ENCODE results near the gene COG2.

DNA sequence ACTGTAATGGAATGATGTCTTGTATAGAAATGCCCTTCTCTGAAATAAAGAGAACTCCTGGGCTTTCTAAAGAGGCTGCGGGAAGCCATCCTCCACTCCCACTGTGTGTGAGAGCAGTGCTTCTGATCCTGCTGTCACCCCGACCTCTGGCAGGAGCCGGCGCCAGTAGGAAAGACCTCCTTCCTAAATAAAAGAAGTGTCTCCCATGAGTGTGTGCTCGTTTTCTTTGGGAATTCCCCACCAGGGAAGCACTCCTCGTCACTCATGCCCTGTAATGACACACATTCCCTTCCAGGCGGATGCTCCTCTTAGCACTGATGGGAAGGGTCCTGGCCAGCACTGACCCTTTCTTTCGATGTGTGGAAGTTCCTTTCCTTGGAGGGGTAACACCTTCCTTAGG, 51.5 kb downstream of the COG2 start:
- no peak for TF ChIP-seq POLR2A (IDR thresholded peaks at IDR 0.05)
- TF ChIP-seq, protein P1, sequence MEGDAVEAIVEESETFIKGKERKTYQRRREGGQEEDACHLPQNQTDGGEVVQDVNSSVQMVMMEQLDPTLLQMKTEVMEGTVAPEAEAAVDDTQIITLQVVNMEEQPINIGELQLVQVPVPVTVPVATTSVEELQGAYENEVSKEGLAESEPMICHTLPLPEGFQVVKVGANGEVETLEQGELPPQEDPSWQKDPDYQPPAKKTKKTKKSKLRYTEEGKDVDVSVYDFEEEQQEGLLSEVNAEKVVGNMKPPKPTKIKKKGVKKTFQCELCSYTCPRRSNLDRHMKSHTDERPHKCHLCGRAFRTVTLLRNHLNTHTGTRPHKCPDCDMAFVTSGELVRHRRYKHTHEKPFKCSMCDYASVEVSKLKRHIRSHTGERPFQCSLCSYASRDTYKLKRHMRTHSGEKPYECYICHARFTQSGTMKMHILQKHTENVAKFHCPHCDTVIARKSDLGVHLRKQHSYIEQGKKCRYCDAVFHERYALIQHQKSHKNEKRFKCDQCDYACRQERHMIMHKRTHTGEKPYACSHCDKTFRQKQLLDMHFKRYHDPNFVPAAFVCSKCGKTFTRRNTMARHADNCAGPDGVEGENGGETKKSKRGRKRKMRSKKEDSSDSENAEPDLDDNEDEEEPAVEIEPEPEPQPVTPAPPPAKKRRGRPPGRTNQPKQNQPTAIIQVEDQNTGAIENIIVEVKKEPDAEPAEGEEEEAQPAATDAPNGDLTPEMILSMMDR (IDR thresholded peaks at IDR 0.05 in 8 of 11, conservative IDR thresholded peaks at IDR 0.05 in 3 of 11), result no peak

Data from spleen (tissue), 7 donors.